Measurements from ENCODE around the gene KIF16B.
"Not testable (repeated sequence)": the region's sequence is repeated elsewhere in the genome, so short reads cannot be mapped to it uniquely, and the experiment has no call there.

KIF16B gene, protein sequence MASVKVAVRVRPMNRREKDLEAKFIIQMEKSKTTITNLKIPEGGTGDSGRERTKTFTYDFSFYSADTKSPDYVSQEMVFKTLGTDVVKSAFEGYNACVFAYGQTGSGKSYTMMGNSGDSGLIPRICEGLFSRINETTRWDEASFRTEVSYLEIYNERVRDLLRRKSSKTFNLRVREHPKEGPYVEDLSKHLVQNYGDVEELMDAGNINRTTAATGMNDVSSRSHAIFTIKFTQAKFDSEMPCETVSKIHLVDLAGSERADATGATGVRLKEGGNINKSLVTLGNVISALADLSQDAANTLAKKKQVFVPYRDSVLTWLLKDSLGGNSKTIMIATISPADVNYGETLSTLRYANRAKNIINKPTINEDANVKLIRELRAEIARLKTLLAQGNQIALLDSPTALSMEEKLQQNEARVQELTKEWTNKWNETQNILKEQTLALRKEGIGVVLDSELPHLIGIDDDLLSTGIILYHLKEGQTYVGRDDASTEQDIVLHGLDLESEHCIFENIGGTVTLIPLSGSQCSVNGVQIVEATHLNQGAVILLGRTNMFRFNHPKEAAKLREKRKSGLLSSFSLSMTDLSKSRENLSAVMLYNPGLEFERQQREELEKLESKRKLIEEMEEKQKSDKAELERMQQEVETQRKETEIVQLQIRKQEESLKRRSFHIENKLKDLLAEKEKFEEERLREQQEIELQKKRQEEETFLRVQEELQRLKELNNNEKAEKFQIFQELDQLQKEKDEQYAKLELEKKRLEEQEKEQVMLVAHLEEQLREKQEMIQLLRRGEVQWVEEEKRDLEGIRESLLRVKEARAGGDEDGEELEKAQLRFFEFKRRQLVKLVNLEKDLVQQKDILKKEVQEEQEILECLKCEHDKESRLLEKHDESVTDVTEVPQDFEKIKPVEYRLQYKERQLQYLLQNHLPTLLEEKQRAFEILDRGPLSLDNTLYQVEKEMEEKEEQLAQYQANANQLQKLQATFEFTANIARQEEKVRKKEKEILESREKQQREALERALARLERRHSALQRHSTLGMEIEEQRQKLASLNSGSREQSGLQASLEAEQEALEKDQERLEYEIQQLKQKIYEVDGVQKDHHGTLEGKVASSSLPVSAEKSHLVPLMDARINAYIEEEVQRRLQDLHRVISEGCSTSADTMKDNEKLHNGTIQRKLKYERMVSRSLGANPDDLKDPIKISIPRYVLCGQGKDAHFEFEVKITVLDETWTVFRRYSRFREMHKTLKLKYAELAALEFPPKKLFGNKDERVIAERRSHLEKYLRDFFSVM (N-terminal part only)

GRCh38 chr20:16573001-16573965 is at the start of gene KIF16B:
Gene KIF16B (minus strand): TSS chr20:16573448. CDS start chr20:16573275, 173 bp downstream.
- DNase-seq, result peak; percentile 79

- DNase-seq, result no peak
These were observed 49.3 kb upstream of the KIF16B start for GRCh38 chr20:16622501-16622900.

- DNase-seq, result no peak
These were observed 48.3 kb upstream of the KIF16B start for GRCh38 chr20:16621435-16622141.

DNA sequence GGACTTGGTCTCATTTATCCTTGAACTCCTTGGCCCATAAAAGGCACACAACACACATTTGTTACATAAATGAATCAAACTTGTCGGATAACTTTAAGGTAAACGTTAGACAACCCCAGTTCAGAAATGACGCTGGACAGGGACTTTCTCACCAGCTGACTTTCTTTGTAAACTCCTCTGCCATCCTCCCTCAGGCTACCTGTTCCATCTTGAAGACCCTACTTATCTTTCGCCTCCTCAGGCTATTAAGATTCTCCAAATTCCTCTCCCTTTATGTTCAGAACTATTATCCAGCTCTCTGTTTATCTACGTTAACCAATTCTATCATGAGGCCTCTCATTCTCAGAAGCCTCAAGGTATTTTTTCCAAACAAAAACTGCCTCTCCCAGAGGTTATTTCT is 47.7 kb upstream of the KIF16B start:
- DNase-seq, result no peak

DNA sequence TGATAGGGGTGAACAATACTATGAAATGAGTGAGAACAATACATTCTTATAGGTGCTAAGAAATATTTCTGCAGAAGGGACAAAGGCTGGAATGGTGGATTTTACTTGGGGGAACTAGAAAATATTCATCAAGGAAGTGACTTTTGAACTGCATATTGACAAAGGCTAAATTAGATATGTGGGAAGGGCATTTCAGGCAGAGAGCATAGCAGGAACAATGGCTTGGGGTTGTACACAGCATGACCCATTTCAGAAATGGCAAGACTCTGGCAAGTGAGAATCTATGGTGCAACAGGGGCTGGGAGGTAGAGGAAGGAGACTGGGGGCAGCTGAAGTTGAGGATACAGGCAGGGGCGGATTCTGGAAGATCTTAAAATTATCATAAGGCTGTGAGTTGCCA is 46.7 kb upstream of the KIF16B start:
- no peak for DNase-seq

DNA sequence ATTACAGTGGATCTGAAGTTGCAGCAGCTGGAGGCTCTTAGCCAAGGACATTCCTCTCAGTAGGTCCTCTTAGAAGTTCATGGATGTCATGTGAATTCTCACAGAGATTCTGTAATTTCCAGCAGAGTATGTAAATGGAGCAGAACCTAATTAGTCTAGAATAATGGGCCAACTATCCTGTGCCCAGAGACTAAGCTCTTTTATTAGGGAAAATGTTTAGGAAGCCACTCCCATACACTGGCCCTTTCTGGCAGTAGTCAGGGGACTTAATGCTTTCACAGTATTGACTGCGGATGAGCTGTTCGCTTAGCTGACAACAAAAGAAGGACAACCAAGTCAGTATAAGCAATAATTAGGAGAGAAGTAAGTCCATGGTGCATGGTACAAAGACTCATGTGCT is 43.8 kb upstream of the KIF16B start:
- no peak for DNase-seq

DNA sequence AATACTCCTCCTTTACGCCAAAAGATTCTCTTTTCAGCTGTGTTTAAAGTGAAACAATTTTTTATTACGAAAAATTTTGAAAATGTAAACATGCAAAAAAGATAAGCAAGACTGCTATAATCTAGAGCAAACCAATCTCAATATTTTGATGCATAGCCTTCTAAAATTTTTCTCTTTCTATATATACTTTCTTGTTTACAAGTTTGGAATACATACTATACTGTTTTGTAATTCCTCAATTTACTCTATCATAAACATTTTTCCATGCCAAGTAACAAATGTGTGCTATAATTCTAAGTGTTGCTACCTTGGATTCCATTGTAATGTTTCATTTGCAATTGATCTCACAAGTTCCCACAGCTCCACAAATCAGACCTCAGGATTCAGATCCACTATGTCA is 43.1 kb upstream of the KIF16B start:
- DNase-seq, result no peak

- no peak for DNase-seq
These were observed 42.0 kb upstream of the KIF16B start for GRCh38 chr20:16615199-16615598.

- DNase-seq, result no peak
These were observed 40.7 kb upstream of the KIF16B start for GRCh38 chr20:16613954-16614353.

DNA sequence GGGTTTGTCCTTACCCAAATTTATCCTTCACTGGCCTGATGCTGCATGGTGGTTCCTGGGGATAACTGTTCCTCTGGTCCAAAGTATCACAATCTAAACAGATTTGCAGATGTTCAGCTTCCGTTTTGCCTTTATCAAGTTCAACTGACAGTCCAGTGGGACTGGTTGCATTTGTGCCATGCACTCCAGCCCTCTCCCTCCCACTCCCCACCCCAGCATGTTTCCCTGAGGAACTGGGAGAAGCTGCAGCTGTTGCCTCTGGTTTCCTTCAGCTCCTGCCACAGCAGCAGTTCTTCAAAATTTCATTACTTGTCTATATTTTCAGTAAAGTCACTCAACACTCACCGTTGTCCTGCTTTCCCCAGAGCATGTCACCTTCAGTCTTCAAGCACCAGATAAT is 39.5 kb upstream of the KIF16B start:
- DNase-seq, result no peak

- DNase-seq, result no peak
These were observed 38.6 kb upstream of the KIF16B start for GRCh38 chr20:16611817-16612216.

- no peak for DNase-seq
These were observed 35.8 kb upstream of the KIF16B start for GRCh38 chr20:16609066-16609465.

- DNase-seq, result no peak
These were observed 35.0 kb upstream of the KIF16B start for GRCh38 chr20:16608277-16608650.

DNA sequence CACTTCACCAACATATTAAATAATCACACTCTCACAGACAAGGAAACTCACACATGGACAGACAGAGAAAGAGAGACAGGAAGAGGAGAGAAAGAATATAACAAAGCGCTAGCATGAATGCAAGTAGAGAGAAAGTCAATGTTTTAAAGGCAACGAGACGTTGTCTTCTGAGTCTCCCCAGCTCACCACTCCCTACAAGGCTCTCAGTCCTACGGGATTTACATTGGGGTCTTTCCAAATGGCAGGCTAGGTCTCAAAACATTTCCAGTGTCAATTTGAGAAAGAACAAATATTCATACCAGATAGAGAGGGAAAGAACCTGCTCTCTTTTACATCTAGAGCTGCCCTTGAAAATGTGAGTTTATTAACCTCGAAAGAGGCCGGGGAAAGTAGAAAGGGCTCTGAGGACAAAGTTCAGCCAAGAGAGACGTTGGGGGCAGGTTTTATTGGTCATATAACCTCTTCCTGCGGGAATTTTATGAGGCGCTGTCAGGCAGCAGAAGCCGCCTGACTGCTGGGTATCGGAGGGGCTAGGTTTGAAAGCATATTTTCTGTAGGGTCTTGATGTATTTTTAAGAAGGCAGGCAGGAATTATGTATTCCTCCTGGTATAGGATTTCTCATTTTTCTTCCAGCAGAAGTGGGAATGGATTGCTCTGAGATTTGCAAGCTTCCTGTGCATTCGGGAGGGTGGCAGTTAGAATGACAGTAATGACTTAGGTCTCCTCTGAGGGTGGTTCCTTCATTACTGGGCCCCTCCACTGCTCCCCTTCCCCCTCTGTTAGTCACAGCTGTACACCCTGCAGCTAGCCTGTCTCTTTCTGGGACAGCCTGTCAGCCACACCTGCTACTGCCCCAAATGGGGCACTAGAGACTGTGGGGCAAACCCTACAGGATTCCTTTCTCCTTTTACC is 34.4 kb upstream of the KIF16B start:
- DNase-seq, result no peak

DNA sequence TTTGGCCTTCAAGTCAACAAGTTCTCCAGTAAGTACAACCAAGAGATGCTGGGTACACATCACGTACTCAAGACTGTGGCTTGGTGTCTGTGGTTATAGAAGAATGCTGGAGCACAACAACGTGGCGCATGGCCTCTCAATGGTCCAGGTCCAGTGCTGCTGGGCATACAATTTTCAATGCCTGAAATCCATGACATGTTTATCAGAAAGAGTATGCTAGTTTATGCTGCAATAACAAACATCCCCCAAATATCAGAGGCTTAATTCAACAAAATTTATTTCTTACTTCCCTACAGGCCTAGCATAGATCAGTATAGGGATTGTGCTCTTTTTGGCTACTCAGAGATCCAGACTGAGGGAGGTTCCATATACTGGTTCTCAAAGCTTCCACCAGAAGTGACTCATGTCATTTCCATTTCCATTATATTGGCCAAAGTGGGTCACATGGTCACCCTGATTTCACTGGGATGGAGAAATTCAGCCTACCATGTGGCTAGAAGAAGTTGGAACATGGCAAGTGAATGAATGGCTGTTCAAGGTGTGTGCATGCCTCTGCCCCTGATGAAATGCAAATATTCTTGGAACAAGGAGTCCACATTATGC is 33.3 kb upstream of the KIF16B start:
- no peak for DNase-seq

- DNase-seq, result peak; percentile 1
These were observed 27.8 kb upstream of the KIF16B start for GRCh38 chr20:16601047-16601446.

GRCh38 chr20:16599257-16599656 is 26.0 kb upstream of the KIF16B start:
- no peak for DNase-seq

DNA sequence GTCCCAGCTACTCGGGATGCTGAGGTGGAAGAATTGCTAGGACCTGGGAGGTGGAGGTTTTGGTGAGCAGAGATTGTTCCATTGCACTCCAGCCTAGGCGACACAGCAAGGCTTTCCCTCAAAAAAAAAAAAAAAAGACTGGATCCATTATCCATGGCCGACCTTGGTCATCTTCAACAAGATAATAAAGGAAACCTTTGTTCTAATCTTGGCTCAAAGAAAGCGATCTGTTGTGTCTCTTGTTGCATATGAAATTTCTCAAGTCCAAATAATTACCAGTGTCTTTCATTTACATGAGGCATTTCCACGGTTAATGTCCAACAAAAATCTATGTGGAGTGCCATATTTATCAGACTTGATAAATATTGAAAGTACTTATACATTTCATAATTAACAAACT is 23.7 kb upstream of the KIF16B start:
- no peak for DNase-seq

DNA sequence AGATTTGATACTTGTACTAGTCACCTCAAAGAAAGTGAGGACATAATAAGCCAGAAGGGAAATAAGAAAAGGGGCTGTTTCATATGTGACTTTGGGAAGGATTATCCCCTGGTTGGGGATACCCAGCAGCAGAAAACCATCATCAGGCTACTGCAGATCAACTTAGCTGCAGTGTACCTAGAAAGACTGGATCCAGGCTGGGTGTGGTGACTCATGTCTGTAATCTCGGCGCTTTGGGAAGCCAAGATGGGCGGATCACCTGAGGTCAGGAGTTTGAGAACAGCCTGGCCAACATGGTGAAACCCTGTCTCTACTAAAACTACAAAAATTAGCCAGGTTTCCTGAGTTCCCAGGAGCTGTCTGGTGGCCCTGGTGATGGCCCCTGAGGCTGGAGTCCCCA is 23.2 kb upstream of the KIF16B start:
- not testable (repeated sequence) for DNase-seq

- no peak for DNase-seq
These were observed 22.1 kb upstream of the KIF16B start for GRCh38 chr20:16595376-16595775.

All from NCI-H1092 (cell line).